Type B pancreatic cell (in vitro differentiated cells): ENCODE data around the gene TPM2. TPM values are rescaled to one million over a fixed set of nuclear protein-coding genes. Genes with fewer than 3 reads are reported as not detected.

Experiments
- DNase-seq: peaks from one replicate; pipeline ENCODE4 v3.0.0; 2021; ENCODE audit warnings: mixed read lengths; ENCODE audit not compliant: unreplicated experiment; ENCODE audit errors: extremely low spot score
- H3K27ac Mint-ChIP-seq: 2 replicates; pipeline ENCODE4 v1.8.0; 2021; ENCODE audit warnings: mild to moderate bottlenecking, mixed read lengths
- H3K27me3 Mint-ChIP-seq: 2 replicates; pipeline ENCODE4 v1.8.0; 2021; ENCODE audit warnings: mixed read lengths
- H3K36me3 Mint-ChIP-seq: 2 replicates; pipeline ENCODE4 v1.8.0; 2021; ENCODE audit warnings: mixed read lengths
- H3K4me1 Mint-ChIP-seq: one replicate; pipeline ENCODE4 v1.8.0; 2021; ENCODE audit warnings: mixed read lengths; ENCODE audit not compliant: unreplicated experiment
- H3K4me3 Mint-ChIP-seq: 2 replicates; pipeline ENCODE4 v1.8.0; 2021; ENCODE audit warnings: mild to moderate bottlenecking, mixed read lengths
- H3K9me3 Mint-ChIP-seq: 2 replicates; pipeline ENCODE4 v1.8.0; 2021; ENCODE audit warnings: mixed read lengths
- total RNA-seq: library from RNA; stranded (reverse); gene quantifications from 2 replicates; pipeline ENCODE4 v1.2.1, GENCODE V29; 2021; ENCODE audit warnings: low replicate concordance
- TF ChIP-seq, protein P1 (sequence below): fragments of 200-600 bp; sonication (generic); conservative IDR thresholded peaks from 2 replicates; pipeline ENCODE4 v1.5.0; 2021; ENCODE audit warnings: antibody characterized with exemption, mild to moderate bottlenecking

Gene TPM2
- total RNA-seq, 1 donor from 2014 or later, result 241 TPM

DNA sequence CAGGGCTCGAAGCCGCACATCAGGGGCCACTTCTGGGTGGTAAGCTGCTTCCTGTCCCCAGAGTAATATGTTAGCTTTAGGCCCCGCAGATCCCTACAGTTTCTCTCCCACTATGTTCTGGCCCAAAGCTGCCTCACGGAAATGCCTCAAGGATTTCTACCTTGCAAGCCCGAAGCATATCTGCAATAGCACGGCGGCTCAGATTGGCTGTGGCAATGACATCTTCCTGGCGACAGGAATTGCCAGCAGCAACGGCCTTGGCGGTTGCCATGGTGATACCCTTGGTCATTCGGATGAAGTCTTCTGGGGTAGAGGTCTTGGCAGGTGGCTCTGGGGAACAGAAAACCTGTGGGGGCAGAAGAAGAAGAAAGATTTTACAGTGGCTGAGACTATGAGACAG is 10.3 kb upstream of the TPM2 start:
- no peak for DNase-seq
- Mint-ChIP-seq H3K4me1 (no peaks in the 10 kb centered on the region), H3K36me3 (peaks cover 24% of the 10 kb centered on the region), H3K27ac (no peak overlapping the region), H3K4me3 (no peak overlapping the region), H3K27me3 (no peaks in the 10 kb centered on the region), H3K9me3 (no peaks in the 10 kb centered on the region)
- TF ChIP-seq, protein P1, sequence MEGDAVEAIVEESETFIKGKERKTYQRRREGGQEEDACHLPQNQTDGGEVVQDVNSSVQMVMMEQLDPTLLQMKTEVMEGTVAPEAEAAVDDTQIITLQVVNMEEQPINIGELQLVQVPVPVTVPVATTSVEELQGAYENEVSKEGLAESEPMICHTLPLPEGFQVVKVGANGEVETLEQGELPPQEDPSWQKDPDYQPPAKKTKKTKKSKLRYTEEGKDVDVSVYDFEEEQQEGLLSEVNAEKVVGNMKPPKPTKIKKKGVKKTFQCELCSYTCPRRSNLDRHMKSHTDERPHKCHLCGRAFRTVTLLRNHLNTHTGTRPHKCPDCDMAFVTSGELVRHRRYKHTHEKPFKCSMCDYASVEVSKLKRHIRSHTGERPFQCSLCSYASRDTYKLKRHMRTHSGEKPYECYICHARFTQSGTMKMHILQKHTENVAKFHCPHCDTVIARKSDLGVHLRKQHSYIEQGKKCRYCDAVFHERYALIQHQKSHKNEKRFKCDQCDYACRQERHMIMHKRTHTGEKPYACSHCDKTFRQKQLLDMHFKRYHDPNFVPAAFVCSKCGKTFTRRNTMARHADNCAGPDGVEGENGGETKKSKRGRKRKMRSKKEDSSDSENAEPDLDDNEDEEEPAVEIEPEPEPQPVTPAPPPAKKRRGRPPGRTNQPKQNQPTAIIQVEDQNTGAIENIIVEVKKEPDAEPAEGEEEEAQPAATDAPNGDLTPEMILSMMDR, result no peak

DNA sequence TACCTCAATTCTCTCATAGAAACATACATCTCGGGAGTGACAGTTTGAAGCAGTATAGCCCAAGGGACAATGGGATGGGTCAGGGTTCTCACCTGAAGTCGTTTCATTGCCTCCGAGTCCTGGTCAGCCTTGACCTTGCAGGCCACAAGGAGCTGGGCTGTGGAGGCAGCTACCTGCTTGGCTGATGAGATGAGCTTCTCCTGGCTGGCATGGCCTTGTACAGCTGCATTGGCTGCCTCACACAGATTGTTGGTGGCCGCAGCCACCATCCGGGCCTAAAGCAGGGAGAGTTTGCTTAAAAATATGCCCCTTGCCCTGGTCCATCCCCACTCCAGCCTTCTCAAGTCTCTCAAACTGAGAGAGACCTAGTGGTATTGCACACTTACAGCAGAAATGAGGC is 8.5 kb upstream of the TPM2 start:
- Mint-ChIP-seq H3K36me3 (peaks cover 15% of the 10 kb centered on the region), H3K4me3 (no peak overlapping the region), H3K27ac (no peak overlapping the region), H3K27me3 (no peaks in the 10 kb centered on the region), H3K4me1 (no peaks in the 10 kb centered on the region), H3K9me3 (no peaks in the 10 kb centered on the region)
- TF ChIP-seq, protein P1, result no peak
- DNase-seq, result no peak

DNA sequence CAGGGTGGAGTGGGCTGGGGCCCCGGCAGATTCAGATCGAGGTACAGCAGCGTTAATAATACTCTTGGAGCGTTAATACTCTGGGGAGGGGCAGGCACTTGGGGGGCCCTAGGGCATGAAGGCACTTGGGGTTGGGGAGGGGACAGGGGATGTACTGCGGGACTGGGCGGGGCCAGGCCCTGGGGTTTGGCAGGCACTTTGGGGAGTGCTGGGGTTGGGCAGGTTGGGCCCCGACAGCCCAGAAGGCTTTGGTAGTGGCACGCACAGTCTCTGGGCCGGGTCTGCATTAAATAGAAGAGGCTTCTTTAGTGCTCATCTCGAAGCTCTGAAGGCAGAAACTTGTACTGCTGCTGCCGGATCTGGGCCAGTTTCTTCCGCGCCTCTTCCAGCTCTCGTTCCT is 7.8 kb upstream of the TPM2 start:
- no peaks in the 10 kb centered on the region for H3K27me3 Mint-ChIP-seq
- no peak overlapping the region for H3K27ac Mint-ChIP-seq
- TF ChIP-seq, protein P1, result no peak
- no peaks in the 10 kb centered on the region for H3K4me1 Mint-ChIP-seq
- DNase-seq, result no peak
- H3K9me3 Mint-ChIP-seq, result no peaks in the 10 kb centered on the region
- H3K4me3 Mint-ChIP-seq, result no peak overlapping the region
- peaks cover 8% of the 10 kb centered on the region for H3K36me3 Mint-ChIP-seq

DNA sequence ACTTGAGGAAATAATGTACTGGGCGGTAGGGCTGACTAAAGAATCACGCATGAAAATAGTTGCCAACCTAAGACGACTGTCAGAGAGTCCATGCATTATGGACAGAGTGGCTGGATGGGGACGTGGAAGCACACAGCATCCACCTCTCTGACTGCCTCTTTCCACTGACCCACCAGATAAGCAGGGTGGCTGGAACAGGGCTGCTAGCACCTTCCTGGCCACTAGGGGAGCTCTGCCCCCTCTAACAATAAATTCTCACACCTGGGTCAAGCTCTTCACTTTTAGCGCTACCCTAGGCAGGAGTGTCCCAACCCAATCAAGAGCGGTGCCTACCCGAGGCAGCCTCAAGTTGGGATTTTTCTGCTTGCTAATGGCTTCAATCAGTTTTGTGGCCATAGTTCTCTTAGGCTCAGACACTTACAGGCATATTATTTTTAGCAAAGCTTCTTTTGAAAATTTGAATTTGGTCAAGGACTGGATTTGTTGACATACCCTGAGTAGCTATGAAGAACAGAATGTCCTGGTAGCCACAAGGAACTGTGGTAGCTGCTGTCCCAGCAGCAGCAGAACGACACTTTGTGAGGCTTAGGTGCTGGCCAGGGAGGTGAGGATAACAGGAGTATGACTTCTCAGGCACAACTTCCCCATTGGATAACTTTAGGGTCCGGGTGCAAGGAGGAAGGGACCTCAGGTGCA is 6.9 kb upstream of the TPM2 start:
- no peaks in the 10 kb centered on the region for H3K27me3 Mint-ChIP-seq
- H3K27ac Mint-ChIP-seq, result peak overlapping the region; percentile 33
- H3K36me3 Mint-ChIP-seq, result peaks cover 8% of the 10 kb centered on the region
- H3K9me3 Mint-ChIP-seq, result no peaks in the 10 kb centered on the region
- DNase-seq, result no peak
- TF ChIP-seq, protein P1, result peak; percentile 93
- H3K4me3 Mint-ChIP-seq, result no peak overlapping the region
- peaks cover 4% of the 10 kb centered on the region for H3K4me1 Mint-ChIP-seq

DNA sequence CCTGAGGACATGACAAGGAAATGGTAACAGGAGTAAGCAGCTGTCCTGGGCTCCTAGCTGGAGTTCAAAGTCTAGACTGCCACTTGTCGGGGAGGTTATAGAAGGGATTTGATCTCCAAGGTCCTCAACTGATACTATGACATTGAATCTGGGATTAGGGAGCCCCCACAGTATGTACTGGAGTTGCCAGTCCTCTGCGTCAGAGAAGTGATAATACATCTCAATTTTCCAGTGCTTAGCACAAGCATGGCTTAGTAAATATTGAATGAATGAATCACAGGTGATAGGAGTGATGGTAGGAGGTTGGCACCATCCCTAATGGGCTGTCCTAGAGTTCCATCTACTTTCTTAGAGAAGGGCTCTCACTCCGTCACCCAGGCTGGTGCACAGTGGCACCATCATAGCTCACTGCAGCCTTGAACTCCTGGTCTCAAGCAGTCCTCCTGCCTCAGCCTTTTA is 6.2 kb upstream of the TPM2 start:
- Mint-ChIP-seq H3K4me3 (no peak overlapping the region), H3K27ac (no peak overlapping the region), H3K36me3 (peaks cover 8% of the 10 kb centered on the region), H3K27me3 (no peaks in the 10 kb centered on the region), H3K4me1 (peaks cover 10% of the 10 kb centered on the region), H3K9me3 (no peaks in the 10 kb centered on the region)
- TF ChIP-seq, protein P1, result no peak
- no peak for DNase-seq
